Embryonic facial prominence (tissue), 1 donor: ENCODE results near the gene HTRA3.
"Not testable (repeated sequence)": the region's sequence is repeated elsewhere in the genome, so short reads cannot be mapped to it uniquely, and the experiment has no call there.

Experiments used
- DNase-seq: peaks from one replicate; pipeline ENCODE4 v3.0.0-alpha.2; 2016; ENCODE audit errors: extremely low spot score

The HTRA3 gene

GRCh38 chr4:8325291-8325973, 55.9 kb downstream of the HTRA3 start:
- DNase-seq, result no peak

GRCh38 chr4:8326206-8326605, 56.7 kb downstream of the HTRA3 start:
- DNase-seq, result no peak

GRCh38 chr4:8328456-8328855, 58.9 kb downstream of the HTRA3 start:
- no peak for DNase-seq

- no peak for DNase-seq
Measured at GRCh38 chr4:8328866-8329559, 59.5 kb downstream of the HTRA3 start.

- no peak for DNase-seq
Measured at GRCh38 chr4:8329560-8329858, 60.0 kb downstream of the HTRA3 start.

- no peak for DNase-seq
Measured at GRCh38 chr4:8329859-8330761, 60.6 kb downstream of the HTRA3 start.

- no peak for DNase-seq
Measured at GRCh38 chr4:8330821-8331574, 61.4 kb downstream of the HTRA3 start.

GRCh38 chr4:8331575-8331955, 62.0 kb downstream of the HTRA3 start:
- no peak for DNase-seq

- DNase-seq, result no peak
Measured at GRCh38 chr4:8332038-8332857, 62.7 kb downstream of the HTRA3 start.

GRCh38 chr4:8332891-8333331, 63.4 kb downstream of the HTRA3 start:
- no peak for DNase-seq

GRCh38 chr4:8333726-8334460, 64.3 kb downstream of the HTRA3 start:
- no peak for DNase-seq

- no peak for DNase-seq
Measured at GRCh38 chr4:8334786-8335460, 65.4 kb downstream of the HTRA3 start.

- no peak for DNase-seq
Measured at GRCh38 chr4:8335848-8336247, 66.3 kb downstream of the HTRA3 start.

GRCh38 chr4:8336412-8337075, 67.0 kb downstream of the HTRA3 start:
- no peak for DNase-seq

- DNase-seq, result no peak
Measured at GRCh38 chr4:8338351-8338961, 68.9 kb downstream of the HTRA3 start.

- DNase-seq, result no peak
Measured at GRCh38 chr4:8340781-8341241, 71.3 kb downstream of the HTRA3 start.

- not testable (repeated sequence) for DNase-seq
Measured at GRCh38 chr4:8341281-8341680, 71.7 kb downstream of the HTRA3 start.

GRCh38 chr4:8341691-8342090, 72.1 kb downstream of the HTRA3 start:
- DNase-seq, result no peak
